Stomach (tissue), 4 donors: ENCODE data around the gene BCAP29.

Experiments
- CTCF ChIP-seq, 7 experiments: fragments of 450-650 bp in 4 of 7; fragments of 200-600 bp in 3 of 7; sonication (generic) in 3 of 7; IDR thresholded peaks; one replicate each; pipeline ENCODE4 v1.5.1; 2016 to 2019; ENCODE audit warnings: antibody characterized with exemption in 7 of 7, control low read depth in 2 of 7, mild to moderate bottlenecking in 1 of 7
- EP300 ChIP-seq: sonication (generic); formaldehyde crosslinking; IDR thresholded peaks from one replicate; pipeline ENCODE4 v1.6.1; 2017; ENCODE audit warnings: antibody characterized with exemption

GRCh38 chr7:107630342-107630741 lies 50.3 kb downstream of the BCAP29 start:
- TF ChIP-seq EP300 (no peak), CTCF (IDR thresholded peaks at IDR 0.05) (no peak)
